Panc1 (cell line): Measurements from ENCODE around the gene ATP8B1. TPM values are rescaled to one million over a fixed set of nuclear protein-coding genes. Genes with fewer than 3 reads are reported as not detected.
A peak's percentile ranks its signal among the peaks of the same experiment; 100 is the strongest.

ENCODE experiments used
- ATAC-seq: fragments of 200-7000 bp; cut with Tn5 transposase; 2 replicates; pipeline ENCODE4 v1.9.1; 2020; ENCODE audit warnings: mild to moderate bottlenecking, moderate library complexity
- BruUV-seq: library from RNA; stranded (reverse); fragments of 400-500 nt; replicated peaks from 2 replicates; lab custom pipeline; 2021; lab: Mats Ljungman, UMichigan
- CTCF ChIA-PET: fragments of 300-600 bp; sonication (Branson Sonifier 250); formaldehyde crosslinking; loops from one replicate; lab custom pipeline; 2022; ENCODE audit warnings: antibody characterized with exemption; lab: Charles Lee
- POLR2A ChIA-PET: fragments of 300-600 bp; sonication (Branson Sonifier 250); formaldehyde crosslinking; loops from one replicate; lab custom pipeline; 2022; ENCODE audit warnings: antibody characterized with exemption; lab: Charles Lee
- DNase-seq: peaks from one replicate; pipeline ENCODE4 v3.0.0-alpha.2; 2010; ENCODE audit warnings: low read depth, low spot score
- H3K27ac ChIP-seq: 2 replicates; pipeline ENCODE4 v1.5.1; 2011; ENCODE audit warnings: mild to moderate bottlenecking, low read length, inconsistent platforms
- H3K27me3 ChIP-seq: fragments of 200-500 bp; sonication (Bioruptor generic); 2 replicates; pipeline ENCODE4 v1.6.0; 2014; ENCODE audit warnings: low read length, inconsistent platforms; ENCODE audit not compliant: control insufficient read depth, insufficient read depth
- H3K36me3 ChIP-seq: fragments of 200-500 bp; sonication (Bioruptor generic); 2 replicates; pipeline ENCODE4 v1.5.1; 2014; ENCODE audit warnings: inconsistent platforms, mild to moderate bottlenecking, low read length, moderate library complexity; ENCODE audit not compliant: control insufficient read depth, insufficient read depth
- H3K4me1 ChIP-seq: 2 replicates; pipeline ENCODE4 v1.5.1; 2011; ENCODE audit warnings: inconsistent platforms, mild to moderate bottlenecking, low read length, moderate library complexity; ENCODE audit not compliant: control insufficient read depth, insufficient read depth
- H3K4me3 ChIP-seq, 2 experiments: 2 replicates each; pipeline ENCODE4 v1.5.1; 2011 to 2012; ENCODE audit warnings: low read depth in 2 of 2, low read length in 2 of 2, mild to moderate bottlenecking in 2 of 2, inconsistent platforms in 1 of 2, moderate library complexity in 1 of 2
- H3K9me3 ChIP-seq: fragments of 200-500 bp; sonication (Bioruptor generic); 2 replicates; pipeline ENCODE4 v1.5.1; 2014; ENCODE audit warnings: low read depth, mild to moderate bottlenecking, inconsistent platforms, low read length, moderate library complexity; ENCODE audit not compliant: control insufficient read depth, insufficient read depth
- CTCF ChIP-seq: fragments of 450-650 bp; IDR thresholded peaks from 2 replicates; pipeline ENCODE4 v1.5.1; 2017; ENCODE audit warnings: mild to moderate bottlenecking
- POLR2AphosphoS5 ChIP-seq: IDR thresholded peaks from 2 replicates; pipeline ENCODE4 v1.6.1; 2012; ENCODE audit warnings: mild to moderate bottlenecking, low read depth, low read length, moderate library complexity
- SIN3A ChIP-seq: IDR thresholded peaks from 2 replicates; pipeline ENCODE4 v1.6.1; 2012; ENCODE audit warnings: low read depth, mild to moderate bottlenecking, low read length, moderate library complexity, borderline replicate concordance; ENCODE audit not compliant: insufficient read depth
- TCF7L2 ChIP-seq: IDR thresholded peaks from 2 replicates; pipeline ENCODE4 v1.6.1; 2011; ENCODE audit warnings: mild to moderate bottlenecking, low read depth, low read length, inconsistent platforms
- in situ Hi-C: cut with HindIII; loops from 2 replicates; pipeline ENCODE4 v1.10.0; 2016; ENCODE audit warnings: low sequenced_read_pairs, low pct_unique_long_range_greater_than_20kb
- intact Hi-C: fragments of 100-400 bp; cut with micrococcal nuclease; formaldehyde crosslinking; loops from one replicate; pipeline ENCODE4 v1.10.0; 2022; ENCODE audit not compliant: unreplicated experiment
- total RNA-seq: library from RNA; stranded (reverse); gene quantifications from one replicate; pipeline ENCODE4 v1.2.1, GENCODE V29; 2021; ENCODE audit not compliant: unreplicated experiment
- TF ChIP-seq, protein P1 (sequence below), 2 experiments: IDR thresholded peaks; 2 replicates each; pipeline ENCODE4 v1.6.1; 2011 to 2012; ENCODE audit warnings: low read depth in 2 of 2, control low read depth in 1 of 2, low read length in 1 of 2, mild to moderate bottlenecking in 1 of 2, moderate library complexity in 1 of 2; ENCODE audit not compliant: insufficient read depth in 1 of 2

Gene ATP8B1
- total RNA-seq, 1 experiment from 2014 or later = 12.5 TPM

GRCh38 chr18:57839942-57840381 lies 36.8 kb upstream of the ATP8B1 start:
- intact Hi-C loops = no loop called here
- ATAC-seq (peak; percentile 63; the same call in 1 of the 2 replicates), DNase-seq (no peak)
- ChIA-PET CTCF (no interaction called here), POLR2A (no interaction called here)
- Histone ChIP-seq H3K27ac (no peak overlapping the region), H3K36me3 (no peaks in the 10 kb centered on the region), H3K9me3 (no peaks in the 10 kb centered on the region), H3K27me3 (no peaks in the 10 kb centered on the region), H3K4me3 (no peak overlapping the region), H3K4me1 (no peaks in the 10 kb centered on the region)
- TF ChIP-seq TCF7L2 (no peak), CTCF (no peak), POLR2AphosphoS5 (no peak), SIN3A (no peak)
- TF ChIP-seq, protein P1, sequence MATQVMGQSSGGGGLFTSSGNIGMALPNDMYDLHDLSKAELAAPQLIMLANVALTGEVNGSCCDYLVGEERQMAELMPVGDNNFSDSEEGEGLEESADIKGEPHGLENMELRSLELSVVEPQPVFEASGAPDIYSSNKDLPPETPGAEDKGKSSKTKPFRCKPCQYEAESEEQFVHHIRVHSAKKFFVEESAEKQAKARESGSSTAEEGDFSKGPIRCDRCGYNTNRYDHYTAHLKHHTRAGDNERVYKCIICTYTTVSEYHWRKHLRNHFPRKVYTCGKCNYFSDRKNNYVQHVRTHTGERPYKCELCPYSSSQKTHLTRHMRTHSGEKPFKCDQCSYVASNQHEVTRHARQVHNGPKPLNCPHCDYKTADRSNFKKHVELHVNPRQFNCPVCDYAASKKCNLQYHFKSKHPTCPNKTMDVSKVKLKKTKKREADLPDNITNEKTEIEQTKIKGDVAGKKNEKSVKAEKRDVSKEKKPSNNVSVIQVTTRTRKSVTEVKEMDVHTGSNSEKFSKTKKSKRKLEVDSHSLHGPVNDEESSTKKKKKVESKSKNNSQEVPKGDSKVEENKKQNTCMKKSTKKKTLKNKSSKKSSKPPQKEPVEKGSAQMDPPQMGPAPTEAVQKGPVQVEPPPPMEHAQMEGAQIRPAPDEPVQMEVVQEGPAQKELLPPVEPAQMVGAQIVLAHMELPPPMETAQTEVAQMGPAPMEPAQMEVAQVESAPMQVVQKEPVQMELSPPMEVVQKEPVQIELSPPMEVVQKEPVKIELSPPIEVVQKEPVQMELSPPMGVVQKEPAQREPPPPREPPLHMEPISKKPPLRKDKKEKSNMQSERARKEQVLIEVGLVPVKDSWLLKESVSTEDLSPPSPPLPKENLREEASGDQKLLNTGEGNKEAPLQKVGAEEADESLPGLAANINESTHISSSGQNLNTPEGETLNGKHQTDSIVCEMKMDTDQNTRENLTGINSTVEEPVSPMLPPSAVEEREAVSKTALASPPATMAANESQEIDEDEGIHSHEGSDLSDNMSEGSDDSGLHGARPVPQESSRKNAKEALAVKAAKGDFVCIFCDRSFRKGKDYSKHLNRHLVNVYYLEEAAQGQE (IDR thresholded peaks at IDR 0.05; ENCODE audit: insufficient read depth in 1 of 2, low read depth in 2 of 2, low read length in 1 of 2) = no peak
- in situ Hi-C loops = no loop called here
- no TSS peak for BruUV-seq

DNA sequence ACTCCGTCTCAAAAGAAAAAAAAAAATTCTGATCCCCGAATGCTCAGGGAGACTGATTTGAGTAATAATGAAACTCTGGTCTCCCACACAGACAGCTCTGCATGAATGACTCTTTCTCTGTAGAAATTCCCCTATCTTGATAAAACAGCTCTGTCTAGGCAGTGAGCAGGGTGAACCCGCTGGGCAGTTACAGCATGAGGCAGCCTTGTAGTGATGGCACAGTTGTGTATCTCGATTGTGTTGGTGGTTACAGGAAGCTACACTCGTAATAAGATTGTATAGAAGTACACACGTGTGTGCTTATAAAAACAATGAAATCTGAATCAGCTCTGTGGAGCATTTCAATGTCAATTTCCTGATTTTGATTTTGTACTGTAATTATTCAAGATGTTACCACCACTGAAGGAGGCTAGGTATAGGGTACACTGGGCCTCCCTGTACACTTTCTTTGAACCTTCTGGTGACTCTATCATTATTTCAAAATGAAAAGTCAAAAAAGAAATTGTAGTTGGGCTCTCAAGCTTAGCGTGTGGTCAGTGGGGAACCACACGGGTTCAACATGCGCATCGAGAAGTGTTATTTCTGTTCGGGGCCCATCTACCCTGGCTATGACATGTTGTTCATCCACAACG lies 34.9 kb upstream of the ATP8B1 start:
- TF ChIP-seq TCF7L2 (no peak), POLR2AphosphoS5 (no peak), SIN3A (no peak)
- Histone ChIP-seq H3K4me1 (no peaks in the 10 kb centered on the region), H3K4me3 (no peak overlapping the region), H3K9me3 (no peaks in the 10 kb centered on the region), H3K27me3 (no peaks in the 10 kb centered on the region), H3K27ac (no peak overlapping the region), H3K36me3 (no peaks in the 10 kb centered on the region)
- no TSS peak for BruUV-seq
- CTCF ChIA-PET = interaction anchor here (0.7 kb wide), 1 partner anchor 17 kb away, joined by 4 read pairs; no protein-coding TSS in a partner anchor
- POLR2A ChIA-PET = no interaction called here
- ATAC-seq (no peak), DNase-seq (no peak)
- in situ Hi-C loops (no loop called here), intact Hi-C loops (no loop called here)

DNA sequence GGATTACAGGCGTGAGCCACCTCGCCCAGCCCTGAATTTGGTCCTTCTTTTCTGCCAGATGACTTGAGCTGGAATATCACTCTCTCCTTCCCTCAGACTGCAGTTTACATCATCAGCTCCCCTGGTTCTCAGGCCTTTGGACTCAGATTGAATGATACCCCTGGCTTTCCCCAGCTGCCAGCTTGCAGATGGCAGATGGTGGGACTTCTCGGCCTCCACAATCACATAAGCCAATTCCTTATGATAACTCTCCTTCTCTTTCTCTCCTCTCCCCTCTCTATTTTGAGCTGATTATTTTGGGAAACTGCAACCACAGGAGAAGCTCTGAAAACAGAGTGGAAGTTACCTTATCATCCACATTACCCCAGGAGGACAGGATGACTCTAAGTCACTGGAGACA lies 33.4 kb upstream of the ATP8B1 start:
- Histone ChIP-seq H3K27me3 (no peaks in the 10 kb centered on the region), H3K27ac (no peak overlapping the region), H3K36me3 (no peaks in the 10 kb centered on the region), H3K9me3 (no peaks in the 10 kb centered on the region), H3K4me1 (no peaks in the 10 kb centered on the region), H3K4me3 (no peak overlapping the region)
- BruUV-seq = no TSS peak
- intact Hi-C loops = no loop called here
- no peak for TF ChIP-seq SIN3A
- DNase-seq (no peak), ATAC-seq (no peak)
- in situ Hi-C loops = no loop called here
- CTCF ChIA-PET = no interaction called here
- POLR2A ChIA-PET = no interaction called here
